GM21723 (cell line): ENCODE results near the gene PIK3R4.

Experiments
- ATAC-seq: cut with Tn5 transposase; IDR thresholded peaks from one replicate; pipeline ENCODE4 v1.9.1; 2021; ENCODE audit warnings: mild to moderate bottlenecking, moderate library complexity; ENCODE audit not compliant: unreplicated experiment

PIK3R4 gene

DNA sequence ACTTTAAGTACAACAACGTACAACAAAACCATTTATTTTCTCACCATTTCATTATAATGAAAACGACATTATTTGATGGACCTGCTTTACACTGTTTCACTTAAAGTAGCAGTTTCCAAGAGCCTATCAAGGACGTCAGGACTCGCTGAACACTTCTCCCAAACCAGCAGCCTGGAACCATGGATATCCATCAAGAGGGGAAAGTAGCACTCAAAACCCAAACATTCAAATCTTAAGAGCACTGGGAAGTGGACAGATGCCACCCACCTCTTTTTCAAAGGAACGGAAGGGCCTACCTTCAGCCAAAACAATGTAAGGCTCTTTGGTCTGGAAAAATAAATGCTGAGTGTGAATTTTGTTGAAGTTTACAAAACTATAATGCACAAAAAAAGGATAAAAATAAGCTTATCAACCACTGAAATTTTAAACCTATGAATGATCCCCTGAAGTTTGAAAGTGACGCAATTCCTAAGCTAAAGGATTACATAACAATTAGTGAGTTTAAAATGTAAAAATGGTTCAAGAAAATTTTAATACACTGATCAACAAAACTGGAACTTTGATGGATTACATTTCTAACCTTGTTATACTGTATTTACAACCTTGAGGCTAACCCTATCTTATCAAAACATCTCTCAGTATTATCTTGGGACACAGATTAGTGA, 4.6 kb downstream of the PIK3R4 start:
- no peak for ATAC-seq

DNA sequence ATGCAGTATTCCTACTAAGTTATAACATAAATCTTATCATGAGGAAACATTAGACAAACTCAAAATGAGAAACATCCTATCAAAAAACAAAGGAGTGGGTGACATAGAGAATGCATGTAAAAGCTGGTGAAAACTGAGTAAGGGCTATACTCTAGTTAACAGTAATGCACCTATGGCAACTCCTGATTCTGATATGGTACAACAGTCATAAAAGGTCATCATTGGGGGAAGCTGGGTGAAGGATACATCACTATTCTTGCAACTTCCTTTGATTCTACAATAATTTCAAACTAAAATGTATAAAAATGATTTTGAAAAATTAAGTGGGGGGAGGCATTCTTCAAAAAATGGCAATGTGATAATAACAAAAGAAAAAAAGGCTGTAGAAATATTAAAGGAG, 6.8 kb downstream of the PIK3R4 start:
- no peak for ATAC-seq

DNA sequence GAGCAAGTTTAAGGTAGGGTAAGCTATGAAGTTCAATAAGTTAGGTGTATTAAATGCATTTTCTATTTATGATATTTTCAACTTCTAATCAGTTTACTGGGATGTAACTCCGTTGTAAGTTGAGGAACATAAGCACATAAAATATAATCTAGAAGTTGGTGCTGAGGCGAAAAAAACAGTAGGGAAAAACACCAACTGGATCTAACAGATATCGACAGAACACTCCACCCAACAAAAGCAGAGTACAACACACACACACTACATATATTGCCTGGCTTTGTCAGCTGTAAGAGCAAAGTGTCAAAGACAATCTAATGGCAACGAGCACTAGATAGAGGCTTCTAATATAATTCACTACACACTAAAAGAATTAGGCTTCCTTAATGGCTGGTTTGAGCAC, 8.4 kb downstream of the PIK3R4 start:
- ATAC-seq: no peak

DNA sequence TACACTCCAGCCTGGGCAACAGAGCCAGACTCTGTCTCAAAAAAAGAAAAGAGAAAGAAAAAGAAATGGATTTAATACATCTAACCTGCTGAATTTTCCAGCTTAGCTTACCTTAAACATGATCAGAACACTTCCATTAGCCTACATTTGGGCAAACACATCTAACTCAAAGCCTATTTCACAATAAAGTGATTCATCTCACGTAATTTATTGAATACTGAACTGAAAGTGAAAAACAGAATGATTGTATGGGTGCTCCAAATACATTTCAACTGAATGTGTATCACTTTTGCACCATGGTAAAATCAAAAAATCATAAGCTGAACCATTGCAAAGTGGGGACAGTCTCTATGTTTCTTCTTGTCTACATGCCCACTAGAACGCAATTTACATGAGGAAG, 9.0 kb downstream of the PIK3R4 start:
- no peak for ATAC-seq

DNA sequence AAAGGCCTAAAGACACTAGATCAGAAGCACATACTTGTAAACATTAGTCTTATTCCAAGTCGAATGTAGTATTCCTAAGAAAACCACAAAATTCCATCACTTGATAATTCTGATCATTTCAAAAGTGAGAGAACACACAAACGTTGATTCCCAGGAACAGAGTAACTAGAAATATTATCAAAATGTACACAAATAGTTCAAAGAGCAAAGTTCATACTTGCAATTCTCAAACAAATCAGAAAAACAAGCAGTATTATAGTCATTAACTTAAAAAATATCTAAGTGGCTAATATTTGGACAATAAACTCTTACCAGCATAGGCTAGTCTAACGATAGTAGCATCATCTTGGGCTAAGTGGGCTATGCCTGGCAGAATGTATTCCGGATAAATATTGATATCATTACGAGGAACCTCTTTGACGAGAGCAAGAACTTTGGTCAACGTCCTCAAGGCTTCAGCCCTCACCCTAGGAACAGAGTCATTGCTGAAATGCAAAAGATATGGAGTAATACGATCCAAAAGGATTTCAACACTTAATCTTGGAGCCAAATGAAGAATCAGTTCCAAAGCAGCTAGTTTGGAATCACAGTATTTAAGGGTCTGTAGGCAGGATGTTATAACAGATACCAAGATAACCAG, 13.3 kb downstream of the PIK3R4 start:
- ATAC-seq: no peak

DNA sequence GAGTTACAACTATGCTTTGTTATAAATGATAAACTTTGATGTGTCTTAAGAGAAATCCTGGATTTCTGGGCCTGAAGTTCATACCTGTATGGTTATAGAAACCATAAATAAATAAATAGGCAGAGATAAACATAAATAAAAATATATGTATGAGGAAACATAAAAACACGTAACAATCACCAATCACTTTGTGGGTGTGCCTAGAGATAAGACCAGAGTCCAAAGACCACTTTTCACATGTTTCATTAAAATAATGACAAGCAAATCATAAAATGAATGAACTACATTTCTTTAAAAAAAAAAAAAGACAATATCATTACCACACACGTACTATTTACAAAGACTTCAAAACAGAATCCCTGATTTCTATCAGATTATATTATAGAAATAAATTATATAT, 14.1 kb downstream of the PIK3R4 start:
- no peak for ATAC-seq

DNA sequence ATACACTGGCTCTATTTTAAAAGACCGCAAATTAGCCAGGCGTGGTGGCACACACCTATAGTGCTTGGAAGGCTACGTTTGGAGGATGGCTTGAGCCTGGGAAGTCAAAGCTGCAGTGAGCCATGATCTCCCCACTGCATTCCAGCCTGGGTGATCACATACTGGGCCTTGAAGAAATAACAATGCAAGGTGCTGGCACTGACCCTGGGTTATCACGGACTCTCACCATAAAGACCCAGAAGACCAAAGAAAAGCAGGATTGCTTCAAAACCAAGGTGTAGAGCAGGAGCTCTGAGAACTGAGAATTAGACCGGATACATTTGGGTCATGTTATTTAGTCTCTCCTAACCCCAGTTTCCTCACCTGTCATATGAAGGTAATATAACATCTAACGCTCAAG, 14.8 kb downstream of the PIK3R4 start:
- no peak for ATAC-seq

DNA sequence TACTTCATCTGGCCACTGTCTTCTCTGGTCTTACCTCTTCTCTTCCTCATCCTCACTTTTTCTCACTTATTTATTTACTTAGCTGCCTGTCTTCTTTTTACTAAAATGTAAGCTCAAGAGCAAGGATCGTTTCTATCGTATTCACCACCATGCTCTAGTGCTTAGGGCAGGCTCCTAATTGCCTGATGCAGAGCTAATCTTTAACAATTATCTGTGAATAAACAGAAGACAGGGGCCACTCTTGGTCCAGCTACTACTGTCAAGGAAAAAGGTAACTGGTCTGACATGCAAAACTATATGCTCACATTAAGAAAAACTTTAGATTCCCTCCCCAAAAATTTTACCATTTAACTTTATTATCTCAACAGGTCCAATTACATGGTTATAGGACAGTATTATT, 17.5 kb downstream of the PIK3R4 start:
- no peak for ATAC-seq

DNA sequence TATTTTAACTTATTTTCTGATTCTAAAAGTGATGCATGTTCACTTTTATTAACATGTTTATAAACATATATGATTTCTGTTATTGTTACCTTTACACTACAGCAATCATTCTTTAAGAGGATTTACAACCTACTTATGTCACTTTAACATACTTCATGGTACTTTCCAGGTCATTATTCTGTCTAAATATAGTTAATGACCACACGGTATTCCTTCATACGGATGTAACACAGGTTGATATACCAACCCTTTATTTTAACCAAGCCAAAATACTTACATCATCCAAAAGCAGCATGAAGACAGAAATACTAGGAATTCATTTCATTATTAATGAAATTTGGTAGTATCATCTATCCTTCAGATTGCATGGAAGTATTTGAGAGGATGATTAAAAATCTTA, 18.6 kb downstream of the PIK3R4 start:
- ATAC-seq: no peak

DNA sequence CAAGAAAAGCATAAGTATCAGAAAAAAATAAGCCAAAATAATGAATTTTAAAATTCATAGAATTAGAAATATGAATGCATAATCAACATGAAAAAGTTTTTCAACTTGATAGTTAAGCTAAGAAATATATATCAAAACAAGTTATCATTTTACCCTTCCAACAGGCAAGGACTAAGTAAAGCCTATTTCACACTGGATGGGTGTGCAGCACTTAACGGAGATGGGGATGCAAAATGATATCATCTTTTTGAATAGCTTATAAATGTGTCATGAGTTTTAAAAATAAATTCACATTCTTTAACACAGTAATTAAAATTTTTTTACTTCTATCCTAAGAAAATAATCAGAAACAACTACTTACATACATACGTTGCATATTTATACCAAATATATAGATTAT, 20.9 kb downstream of the PIK3R4 start:
- no peak for ATAC-seq

DNA sequence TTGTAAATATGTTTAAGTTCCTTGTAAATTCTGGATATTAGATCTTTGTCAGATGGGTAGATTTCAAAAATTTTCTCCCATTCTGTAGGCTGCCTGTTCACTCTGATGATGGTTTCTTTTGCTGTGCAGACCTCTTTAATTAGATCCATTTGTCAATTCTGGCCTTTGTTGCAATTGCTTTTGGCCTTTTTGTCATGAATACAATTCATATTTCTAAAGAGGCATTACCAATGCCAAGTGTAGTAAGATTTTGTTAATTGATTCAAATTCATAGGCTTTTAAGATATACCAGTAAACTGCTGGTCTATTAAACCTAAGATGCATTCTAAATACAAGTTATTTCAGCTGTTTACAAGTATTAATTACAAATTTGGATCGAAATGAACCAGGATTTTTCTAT, 31.0 kb downstream of the PIK3R4 start:
- no peak for ATAC-seq

DNA sequence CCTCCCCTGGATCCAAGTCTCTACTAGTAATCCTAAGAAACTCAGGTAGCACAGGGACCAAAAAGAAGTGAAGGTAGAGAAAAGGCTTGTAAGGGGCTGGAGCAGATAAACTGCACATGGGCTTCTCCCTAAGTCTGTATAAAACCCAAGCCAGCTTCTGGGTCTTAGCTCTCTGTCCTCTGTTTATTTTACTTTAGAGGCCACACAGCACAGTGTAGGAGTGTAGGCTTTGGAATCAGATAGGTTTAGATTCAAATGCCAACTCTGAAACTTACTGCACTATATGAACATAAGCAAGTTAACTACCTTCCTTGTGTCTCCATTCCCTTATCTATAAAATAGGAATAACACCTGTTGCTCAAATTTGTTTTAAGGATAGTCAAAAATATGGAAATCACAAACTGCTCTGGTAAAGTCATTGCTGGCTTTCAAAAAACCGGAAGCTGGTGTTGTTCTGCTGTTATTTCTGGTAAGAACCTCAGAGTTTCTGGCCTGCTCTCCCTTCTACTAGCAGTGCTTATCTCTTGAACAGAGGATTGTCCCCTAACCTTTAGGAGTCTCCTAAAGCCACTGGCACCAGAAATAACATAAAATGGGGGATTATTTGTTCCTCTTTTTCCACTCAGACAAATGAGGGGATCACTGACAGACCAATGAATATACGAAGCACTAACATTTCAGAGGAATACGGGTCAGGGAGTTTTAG, 33.8 kb downstream of the PIK3R4 start:
- no peak for ATAC-seq

DNA sequence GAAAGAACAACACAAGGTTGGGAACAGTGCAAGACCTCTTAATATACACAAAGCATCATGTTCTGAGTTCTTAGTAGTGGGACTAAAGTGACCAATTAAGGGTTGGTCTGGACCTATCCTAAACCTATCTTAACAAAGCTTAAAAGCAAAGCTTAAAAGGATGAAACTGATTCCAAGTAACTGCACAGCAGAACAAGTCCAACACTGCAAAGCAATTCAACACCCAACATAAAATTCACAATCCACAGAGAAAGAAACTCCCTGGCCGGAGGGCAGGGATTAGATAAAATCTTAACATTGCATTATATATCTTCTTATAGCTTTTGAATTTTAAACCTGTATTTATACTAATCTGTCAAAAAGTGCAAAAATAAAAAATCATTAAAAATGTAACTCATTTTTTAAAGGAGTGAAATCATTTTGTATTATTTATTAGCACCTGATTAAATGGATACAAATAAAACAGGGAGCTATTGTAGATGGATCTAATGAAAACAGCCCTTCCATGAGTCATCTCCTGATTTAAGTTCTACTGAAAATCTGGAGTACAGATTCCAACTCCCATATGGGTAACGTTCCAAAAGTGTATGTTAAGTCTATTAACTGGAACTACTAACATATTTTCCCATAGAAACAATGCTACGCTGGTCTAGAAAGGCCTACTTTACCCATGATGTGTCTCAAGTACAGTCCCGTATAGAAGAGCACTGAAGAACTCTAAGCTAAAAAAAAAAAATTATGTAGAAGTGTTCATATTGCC, 34.9 kb downstream of the PIK3R4 start:
- ATAC-seq: no peak

DNA sequence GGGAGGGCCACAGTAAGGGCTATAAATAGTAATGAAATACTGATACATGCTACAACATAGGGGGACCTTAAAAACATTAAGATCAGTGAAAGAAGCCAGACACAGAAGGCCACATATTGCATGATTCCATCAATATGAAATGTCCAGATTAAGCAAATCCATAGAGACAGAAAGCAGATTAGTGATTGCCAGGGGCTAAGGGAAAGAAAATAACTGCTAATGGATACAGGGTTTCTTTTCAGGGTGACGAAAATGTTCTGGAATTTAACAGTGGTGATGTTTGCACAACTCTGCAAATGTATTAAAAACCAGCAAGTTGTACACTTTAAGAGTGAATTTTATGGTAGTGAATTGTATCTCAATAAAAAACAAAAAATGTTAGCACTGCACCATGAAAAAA, 37.0 kb downstream of the PIK3R4 start:
- no peak for ATAC-seq

DNA sequence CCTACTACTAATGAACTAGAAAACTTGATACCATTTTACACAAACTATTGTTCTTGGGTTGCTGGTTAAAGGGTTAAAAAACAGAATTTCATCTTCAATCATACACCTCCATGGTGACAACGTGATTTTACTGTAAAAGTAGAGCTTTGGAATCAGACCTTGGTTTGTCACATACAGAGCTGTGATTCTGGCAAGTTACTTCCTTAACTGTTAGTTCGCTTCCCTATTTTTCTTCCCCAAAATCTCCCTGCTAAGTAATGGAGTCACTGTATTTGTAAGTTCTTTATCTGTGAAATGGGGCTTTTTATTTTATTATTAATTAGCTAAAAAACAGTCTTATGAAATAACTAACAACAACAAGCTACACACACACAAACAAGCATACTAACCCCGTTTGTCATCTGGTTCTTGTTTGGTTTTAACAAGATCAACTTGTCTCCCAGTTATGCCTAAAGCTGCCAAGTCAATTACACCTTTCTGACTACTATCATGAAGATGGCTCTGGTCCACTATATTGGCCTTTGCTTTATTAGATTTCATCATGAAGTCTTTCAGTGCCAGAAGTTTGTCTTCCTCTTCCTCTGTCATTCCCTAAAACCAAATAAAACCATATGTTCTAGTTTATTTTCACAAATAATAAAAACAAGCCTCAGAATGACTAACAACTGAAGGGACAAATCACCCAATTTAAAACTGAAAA, 38.6 kb downstream of the PIK3R4 start:
- no peak for ATAC-seq

DNA sequence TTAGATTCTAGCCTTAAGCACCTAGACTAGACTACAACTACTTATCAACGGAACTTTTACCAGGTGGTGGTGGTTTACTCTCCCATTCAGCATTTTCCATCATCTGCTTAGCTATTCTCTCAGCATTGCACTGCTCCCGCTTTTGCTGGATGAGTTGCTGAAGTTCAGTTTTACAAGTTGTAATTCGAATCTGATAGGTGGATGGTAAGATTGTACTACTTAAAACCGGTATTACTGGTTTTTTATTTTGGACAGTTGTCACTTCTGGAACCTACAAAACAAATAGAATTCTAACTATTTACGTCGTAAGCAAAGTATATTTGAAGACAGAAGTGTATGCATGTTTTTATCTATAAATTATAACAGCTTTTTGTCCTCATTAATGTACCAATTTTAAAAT, 41.1 kb downstream of the PIK3R4 start:
- ATAC-seq: no peak

DNA sequence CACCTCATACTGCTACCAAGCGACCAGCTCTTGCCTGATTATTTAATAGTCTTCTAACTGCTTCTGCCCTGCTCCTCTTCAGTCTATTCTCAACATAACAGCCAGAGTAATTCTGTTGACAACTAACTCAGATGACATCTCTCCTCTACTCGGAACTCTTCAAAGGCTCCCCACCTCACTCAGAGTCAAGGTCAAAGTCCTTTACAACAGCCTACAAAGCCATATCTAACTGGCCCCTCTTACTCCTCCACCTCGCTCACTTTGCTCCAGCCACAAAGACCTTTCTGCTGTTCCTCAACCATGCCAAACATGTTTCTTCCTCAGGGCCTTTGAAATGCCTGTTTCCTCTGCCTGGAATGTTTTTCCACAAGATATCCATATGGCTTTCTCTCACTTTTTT, 43.6 kb downstream of the PIK3R4 start:
- no peak for ATAC-seq

DNA sequence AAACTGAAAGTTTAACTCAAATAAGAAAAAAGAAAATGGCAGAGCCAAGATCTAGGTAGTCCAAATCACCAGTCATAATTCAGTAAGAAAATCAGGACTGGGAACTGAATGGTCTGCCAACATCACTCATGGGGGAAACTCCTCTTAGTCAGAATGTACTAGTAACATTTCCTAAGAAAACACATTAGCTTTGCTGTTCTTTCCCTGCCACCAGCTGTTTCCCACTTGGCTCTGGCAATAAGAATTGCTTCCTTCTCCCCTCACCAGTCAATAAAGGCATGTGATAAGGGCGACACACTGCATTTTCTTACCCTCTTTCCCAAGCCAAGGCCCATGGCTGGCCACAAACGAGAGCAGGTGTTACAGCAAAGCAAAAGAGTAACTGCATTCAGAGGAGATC, 46.1 kb downstream of the PIK3R4 start:
- ATAC-seq: no peak

DNA sequence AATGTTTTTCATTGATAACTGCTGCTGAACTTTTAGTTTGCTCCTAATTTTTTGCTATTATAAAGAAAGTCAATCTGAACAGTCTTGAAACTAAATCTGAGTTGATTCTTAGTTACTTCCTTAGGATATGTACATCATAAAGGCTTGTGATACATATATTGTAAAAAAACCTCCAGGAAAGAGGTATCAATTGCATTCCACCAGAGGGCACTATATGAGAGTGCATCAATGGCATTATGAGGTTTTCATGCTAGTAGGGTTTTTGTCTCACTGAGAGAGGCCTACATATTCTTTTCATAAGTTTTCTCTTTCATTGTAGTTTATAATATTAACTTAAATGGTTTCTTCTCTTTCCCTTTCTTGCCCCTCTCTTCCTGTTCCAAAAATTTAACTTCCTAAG, 46.9 kb downstream of the PIK3R4 start:
- no peak for ATAC-seq

DNA sequence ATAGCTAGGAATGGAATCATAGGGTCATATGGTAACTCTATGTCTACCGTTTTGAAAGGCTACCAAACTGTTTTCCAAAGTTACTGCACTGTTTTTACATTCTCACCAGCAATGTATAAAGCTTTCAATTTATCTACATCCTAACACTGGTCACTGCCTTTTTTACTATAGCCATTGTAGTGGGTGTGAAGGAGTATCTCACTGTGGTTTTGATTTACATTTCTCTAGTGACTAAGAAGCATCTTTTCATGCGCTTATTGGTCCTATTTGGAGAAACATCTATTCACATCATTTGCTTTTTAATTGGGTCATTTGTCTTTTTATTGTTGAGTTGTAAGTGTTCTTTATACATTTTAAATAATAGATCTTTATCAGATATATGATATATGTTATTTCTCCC, 53.3 kb downstream of the PIK3R4 start:
- ATAC-seq: no peak

DNA sequence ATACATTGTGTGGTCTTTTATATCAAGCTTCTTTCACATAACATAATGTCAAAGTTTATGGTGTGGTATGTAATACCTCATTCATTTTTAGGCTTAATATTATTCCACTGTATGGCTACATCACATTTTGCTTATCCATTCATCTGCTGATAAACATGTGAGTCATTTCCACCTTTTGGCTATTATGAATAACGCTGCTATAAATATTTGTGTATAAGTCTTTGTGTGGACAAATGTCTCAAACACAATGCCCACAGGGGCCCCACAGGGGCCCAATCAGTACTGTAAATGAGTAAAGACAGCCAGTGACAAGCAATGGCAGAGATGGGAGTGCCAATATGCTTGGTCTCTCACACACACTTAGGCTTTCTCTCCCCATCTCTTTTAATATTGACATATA, 54.2 kb downstream of the PIK3R4 start:
- ATAC-seq: no peak
